ENCODE measurements around the gene LLGL1.
A peak's percentile ranks its signal among the peaks of the same experiment; 100 is the strongest.

The LLGL1 gene

DNA sequence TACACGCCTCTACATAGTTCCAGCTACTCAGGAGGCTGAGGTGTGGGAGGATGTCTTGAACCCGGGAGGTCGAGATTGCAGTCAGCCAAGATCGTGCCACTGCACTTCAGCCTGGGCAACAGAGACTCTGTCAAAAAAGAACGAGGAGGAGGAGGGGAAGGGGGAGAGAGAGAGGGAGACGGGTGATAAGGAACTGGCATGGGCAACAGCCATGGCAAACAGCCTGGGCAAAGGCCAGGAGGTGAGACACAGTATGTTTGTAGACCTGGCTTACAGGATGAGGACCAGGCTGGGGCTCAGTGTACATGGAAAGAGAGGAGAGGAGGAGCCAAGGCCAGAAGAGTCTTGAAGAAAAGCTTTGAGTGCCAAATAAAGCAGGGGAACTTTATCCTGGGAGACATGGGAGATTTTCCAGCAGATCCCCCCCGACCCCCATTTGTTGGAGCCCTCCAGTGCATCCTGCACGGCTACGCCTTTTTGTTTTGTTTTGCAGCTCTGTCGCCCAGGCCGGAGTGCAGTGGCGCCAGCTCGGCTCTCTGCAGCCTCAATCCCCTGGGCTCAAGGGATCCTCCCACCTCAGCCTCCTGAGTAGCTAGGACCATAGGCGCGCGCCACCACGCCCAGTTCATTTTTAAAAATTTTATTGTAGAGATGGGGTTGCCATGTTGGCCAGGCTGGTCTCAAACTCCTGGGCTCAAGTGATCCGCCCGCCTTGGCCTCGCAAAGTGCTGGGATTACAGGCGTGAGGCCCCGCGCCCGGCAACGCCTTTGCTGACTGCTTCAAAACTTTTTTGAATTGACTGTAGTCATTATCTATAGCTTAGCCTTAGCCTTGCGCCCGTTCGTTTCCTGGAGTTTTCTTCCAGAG is 43.1 kb upstream of the LLGL1 start:
- DNase-seq (ENCODE audit: low spot score), result no peak
- H3K27ac ChIP-seq, result peak overlapping the region; percentile 99
- TF ChIP-seq, protein P1, sequence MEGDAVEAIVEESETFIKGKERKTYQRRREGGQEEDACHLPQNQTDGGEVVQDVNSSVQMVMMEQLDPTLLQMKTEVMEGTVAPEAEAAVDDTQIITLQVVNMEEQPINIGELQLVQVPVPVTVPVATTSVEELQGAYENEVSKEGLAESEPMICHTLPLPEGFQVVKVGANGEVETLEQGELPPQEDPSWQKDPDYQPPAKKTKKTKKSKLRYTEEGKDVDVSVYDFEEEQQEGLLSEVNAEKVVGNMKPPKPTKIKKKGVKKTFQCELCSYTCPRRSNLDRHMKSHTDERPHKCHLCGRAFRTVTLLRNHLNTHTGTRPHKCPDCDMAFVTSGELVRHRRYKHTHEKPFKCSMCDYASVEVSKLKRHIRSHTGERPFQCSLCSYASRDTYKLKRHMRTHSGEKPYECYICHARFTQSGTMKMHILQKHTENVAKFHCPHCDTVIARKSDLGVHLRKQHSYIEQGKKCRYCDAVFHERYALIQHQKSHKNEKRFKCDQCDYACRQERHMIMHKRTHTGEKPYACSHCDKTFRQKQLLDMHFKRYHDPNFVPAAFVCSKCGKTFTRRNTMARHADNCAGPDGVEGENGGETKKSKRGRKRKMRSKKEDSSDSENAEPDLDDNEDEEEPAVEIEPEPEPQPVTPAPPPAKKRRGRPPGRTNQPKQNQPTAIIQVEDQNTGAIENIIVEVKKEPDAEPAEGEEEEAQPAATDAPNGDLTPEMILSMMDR (IDR thresholded peaks at IDR 0.05), result no peak

DNA sequence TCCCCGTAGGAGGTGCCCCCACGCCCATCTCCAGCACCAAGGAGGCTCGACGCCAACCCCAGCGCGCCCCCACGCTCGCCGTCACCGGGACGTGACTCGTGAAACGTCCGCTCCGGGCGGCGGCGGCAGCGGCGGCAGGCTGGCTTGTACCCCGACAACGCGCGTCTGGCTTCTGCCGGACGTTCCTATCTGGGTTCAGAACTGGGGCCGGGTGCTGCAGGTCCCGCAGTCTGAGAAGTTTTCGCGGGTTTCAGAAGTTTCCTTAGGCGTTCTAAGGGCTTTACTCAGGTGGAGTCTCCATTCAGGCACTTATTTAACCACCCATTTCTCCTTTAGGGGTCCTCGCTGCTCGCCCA is 42.5 kb upstream of the LLGL1 start:
- TF ChIP-seq, protein P1 (IDR thresholded peaks at IDR 0.05), result no peak
- Histone ChIP-seq H3K27ac (peak overlapping the region; percentile 99), H3K4me3 (peak overlapping the region; percentile 89)
- DNase-seq (ENCODE audit: low spot score), result peak; percentile 94

More for the DNA sequence above, 43.1 kb upstream of the LLGL1 start:
- peak overlapping the region; percentile 89 for H3K4me3 ChIP-seq

DNA sequence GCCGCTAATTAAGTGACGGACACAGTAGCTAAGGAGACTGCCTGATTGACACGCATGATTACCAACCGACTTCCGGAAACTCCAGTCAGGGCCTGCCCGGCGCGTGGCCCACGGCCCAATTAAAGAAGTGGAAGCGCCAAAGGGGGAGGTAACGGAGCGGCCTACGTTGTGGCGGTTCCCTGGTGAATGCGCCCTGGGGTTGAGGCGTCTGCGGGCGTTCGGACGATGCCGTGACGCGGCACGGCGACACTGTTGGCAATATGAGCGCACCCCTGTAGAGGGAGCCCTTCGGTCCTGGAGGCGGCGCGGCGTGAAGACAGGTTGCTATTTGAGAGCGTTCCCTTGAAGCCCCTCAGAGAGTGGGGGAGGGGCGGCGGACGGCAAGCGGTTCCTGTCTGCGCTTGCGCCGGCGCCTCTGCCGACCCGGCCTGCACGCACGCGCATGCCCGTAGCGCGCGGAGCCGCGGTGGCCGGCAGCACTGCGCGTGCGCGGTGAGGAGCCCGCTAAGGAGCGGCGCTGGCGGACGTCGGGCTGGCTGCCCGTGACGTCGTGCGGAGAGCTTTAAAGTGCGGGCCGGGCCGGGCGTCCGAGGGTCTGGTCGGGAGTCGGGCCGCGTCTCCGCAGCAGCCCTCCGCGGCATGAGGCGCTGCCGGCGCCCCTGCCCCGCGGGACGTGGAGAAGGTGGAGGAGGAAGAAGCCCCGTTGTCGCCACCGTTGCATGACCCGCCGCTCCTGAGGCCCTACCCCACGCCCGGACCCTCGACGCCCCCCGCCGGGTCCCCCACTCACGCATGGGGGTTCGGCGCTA is 41.9 kb upstream of the LLGL1 start, which contains the start of gene ALKBH5:
TSS of gene ALKBH5 (plus strand) at position 495 of the 809 bp plus-strand sequence. CDS start 416 bp downstream, outside the sequence.
- peak within 1 kb of the TSS; percentile 99 for H3K27ac ChIP-seq
- TF ChIP-seq, protein P1 (IDR thresholded peaks at IDR 0.05), result no peak
- peak; percentile 98 for DNase-seq (ENCODE audit: low spot score)
- peak within 1 kb of the TSS; percentile 89 for H3K4me3 ChIP-seq

DNA sequence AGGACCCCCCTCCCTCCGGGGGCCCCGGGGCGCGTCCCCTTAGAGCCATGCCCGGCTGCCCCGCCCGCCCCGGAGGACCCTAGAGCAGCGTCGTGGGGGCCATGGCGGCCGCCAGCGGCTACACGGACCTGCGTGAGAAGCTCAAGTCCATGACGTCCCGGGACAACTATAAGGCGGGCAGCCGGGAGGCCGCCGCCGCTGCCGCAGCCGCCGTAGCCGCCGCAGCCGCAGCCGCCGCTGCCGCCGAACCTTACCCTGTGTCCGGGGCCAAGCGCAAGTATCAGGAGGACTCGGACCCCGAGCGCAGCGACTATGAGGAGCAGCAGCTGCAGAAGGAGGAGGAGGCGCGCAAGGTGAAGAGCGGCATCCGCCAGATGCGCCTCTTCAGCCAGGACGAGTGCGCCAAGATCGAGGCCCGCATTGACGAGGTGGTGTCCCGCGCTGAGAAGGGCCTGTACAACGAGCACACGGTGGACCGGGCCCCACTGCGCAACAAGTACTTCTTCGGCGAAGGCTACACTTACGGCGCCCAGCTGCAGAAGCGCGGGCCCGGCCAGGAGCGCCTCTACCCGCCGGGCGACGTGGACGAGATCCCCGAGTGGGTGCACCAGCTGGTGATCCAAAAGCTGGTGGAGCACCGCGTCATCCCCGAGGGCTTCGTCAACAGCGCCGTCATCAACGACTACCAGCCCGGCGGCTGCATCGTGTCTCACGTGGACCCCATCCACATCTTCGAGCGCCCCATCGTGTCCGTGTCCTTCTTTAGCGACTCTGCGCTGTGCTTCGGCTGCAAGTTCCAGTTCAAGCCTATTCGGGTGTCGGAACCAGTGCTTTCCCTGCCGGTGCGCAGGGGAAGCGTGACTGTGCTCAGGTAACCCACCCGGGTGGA is 41.0 kb upstream of the LLGL1 start:
- DNase-seq (ENCODE audit: low spot score), result peak; percentile 84
- TF ChIP-seq, protein P1 (IDR thresholded peaks at IDR 0.05), result no peak
- Histone ChIP-seq H3K27ac (peak overlapping the region; percentile 99), H3K4me3 (peak overlapping the region; percentile 89)

DNA sequence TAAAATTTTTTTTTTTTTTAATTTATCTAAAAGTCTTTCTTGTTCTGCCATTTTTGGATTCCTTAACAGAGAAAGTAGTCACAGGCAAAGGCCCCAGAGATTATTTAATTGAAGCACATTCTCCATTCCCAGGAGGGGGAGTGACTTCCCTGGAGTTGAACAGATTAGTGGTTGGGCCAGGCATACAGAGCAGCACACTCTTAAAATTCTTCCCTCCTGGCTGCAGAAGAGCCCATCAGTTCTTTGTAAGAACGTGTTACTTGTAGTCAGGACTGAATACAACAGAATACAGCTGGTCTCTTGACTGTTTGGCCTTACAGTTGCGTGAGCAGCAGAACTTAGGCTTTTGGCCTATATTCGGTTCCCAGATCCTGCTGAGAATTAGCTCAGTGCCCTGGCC is 40.0 kb upstream of the LLGL1 start:
- TF ChIP-seq, protein P1 (IDR thresholded peaks at IDR 0.05), result no peak
- Histone ChIP-seq H3K27ac (peak overlapping the region; percentile 57 to 99), H3K4me3 (peak overlapping the region; percentile 89)
- DNase-seq (ENCODE audit: low spot score), result no peak

DNA sequence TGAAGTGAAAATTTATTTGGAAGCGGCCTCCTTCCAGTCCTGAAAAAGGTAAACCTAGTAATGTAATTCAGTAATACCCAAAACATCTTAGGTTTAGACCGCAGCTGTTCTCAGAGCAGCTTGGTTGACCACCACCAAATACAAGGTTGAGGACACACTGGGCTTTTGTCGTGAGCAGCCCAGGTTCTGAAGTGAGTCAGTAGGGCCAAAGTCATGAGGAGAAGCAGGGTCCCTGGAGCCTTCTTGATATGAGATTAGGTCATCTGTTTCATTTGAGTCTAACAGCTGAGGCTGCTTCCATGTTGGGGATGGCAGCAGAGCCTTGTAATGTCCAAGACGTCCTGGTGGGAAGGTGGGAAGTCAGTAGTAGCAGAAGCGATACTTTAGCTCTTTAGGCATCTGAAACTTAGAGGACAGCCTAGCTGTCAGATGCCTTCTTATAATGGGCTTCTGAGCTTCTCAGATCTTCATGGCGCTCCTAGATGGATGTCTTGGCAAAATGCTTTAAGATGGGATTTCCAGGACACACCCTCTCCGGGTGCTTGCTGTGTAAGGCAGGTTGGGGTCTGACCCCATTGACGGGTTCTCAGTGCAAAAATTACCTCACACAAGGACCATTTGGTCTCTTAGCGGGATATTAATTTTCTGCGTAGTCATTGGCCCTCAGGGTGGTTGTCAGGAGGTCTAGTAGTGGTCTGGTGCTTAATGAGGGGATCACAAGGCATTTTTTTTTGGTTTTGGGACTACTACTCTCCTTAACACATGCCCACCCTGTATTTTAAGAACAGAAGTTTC is 39.4 kb upstream of the LLGL1 start:
- peak overlapping the region; percentile 57 to 99 for H3K27ac ChIP-seq
- TF ChIP-seq, protein P1 (IDR thresholded peaks at IDR 0.05), result no peak
- DNase-seq (ENCODE audit: low spot score), result no peak
- H3K4me3 ChIP-seq, result peak overlapping the region; percentile 89
